GM03348 (cell line): ENCODE data around the gene ECHDC3.

Experiments
- DNase-seq: peaks from one replicate; pipeline ENCODE4 v3.0.0; 2012; ENCODE audit warnings: low spot score

Gene ECHDC3

GRCh38 chr10:11783558-11783865 is 41.3 kb downstream of the ECHDC3 start:
- DNase-seq = no peak

GRCh38 chr10:11787374-11787773 is 45.2 kb downstream of the ECHDC3 start:
- DNase-seq = no peak

- no peak for DNase-seq
These were observed 45.7 kb downstream of the ECHDC3 start for GRCh38 chr10:11787846-11788245.

- no peak for DNase-seq
These were observed 47.1 kb downstream of the ECHDC3 start for GRCh38 chr10:11789306-11789705.

GRCh38 chr10:11789956-11790355 is 47.8 kb downstream of the ECHDC3 start:
- no peak for DNase-seq

GRCh38 chr10:11793762-11794479 is 51.7 kb downstream of the ECHDC3 start:
- peak; percentile 32 for DNase-seq

- DNase-seq = no peak
These were observed 52.4 kb downstream of the ECHDC3 start for GRCh38 chr10:11794566-11794965.

- DNase-seq = no peak
These were observed 53.1 kb downstream of the ECHDC3 start for GRCh38 chr10:11795101-11795920.

GRCh38 chr10:11796474-11796873 is 54.3 kb downstream of the ECHDC3 start:
- DNase-seq = no peak

GRCh38 chr10:11797281-11797680 is 55.1 kb downstream of the ECHDC3 start:
- DNase-seq = no peak

- no peak for DNase-seq
These were observed 55.9 kb downstream of the ECHDC3 start for GRCh38 chr10:11797847-11798633.

GRCh38 chr10:11798845-11799735 is 56.9 kb downstream of the ECHDC3 start:
- DNase-seq = no peak

- DNase-seq = no peak
These were observed 57.5 kb downstream of the ECHDC3 start for GRCh38 chr10:11799736-11800080.

GRCh38 chr10:11804336-11804735 is 62.2 kb downstream of the ECHDC3 start:
- no peak for DNase-seq

- no peak for DNase-seq
These were observed 63.6 kb downstream of the ECHDC3 start for GRCh38 chr10:11805792-11806191.

GRCh38 chr10:11806706-11807105 is 64.5 kb downstream of the ECHDC3 start:
- DNase-seq = no peak

GRCh38 chr10:11808808-11809207 is 66.6 kb downstream of the ECHDC3 start:
- DNase-seq = no peak

- DNase-seq = no peak
These were observed 68.2 kb downstream of the ECHDC3 start for GRCh38 chr10:11810313-11810766.

GRCh38 chr10:11810973-11811372 is 68.8 kb downstream of the ECHDC3 start:
- DNase-seq = no peak

GRCh38 chr10:11813177-11813576 is 71.0 kb downstream of the ECHDC3 start:
- no peak for DNase-seq
